NCI-H82 treated with DMSO at 0.1 percent for 48 hours (cell line): ENCODE measurements around the gene SLC1A4.
"Not testable (repeated sequence)": the region's sequence is repeated elsewhere in the genome, so short reads cannot be mapped to it uniquely, and the experiment has no call there.

Experiments
- DNase-seq: peaks from one replicate; lab custom pipeline; 2025; ENCODE audit not compliant: unreplicated experiment; lab: John Stamatoyannopoulos, UW

SLC1A4 gene

GRCh38 chr2:65024149-65024829 is 35.1 kb downstream of the SLC1A4 start:
- DNase-seq: no peak

- DNase-seq: no peak
Measured at GRCh38 chr2:65025453-65026123, 36.4 kb downstream of the SLC1A4 start.

GRCh38 chr2:65026154-65026553 is 37.0 kb downstream of the SLC1A4 start:
- DNase-seq: no peak

- no peak for DNase-seq
Measured at GRCh38 chr2:65026704-65027464, 37.7 kb downstream of the SLC1A4 start.

GRCh38 chr2:65027616-65028244 is 38.5 kb downstream of the SLC1A4 start:
- no peak for DNase-seq

GRCh38 chr2:65030476-65031332 is 41.5 kb downstream of the SLC1A4 start:
- no peak for DNase-seq

- DNase-seq: no peak
Measured at GRCh38 chr2:65031341-65032018, 42.3 kb downstream of the SLC1A4 start.

- DNase-seq: no peak
Measured at GRCh38 chr2:65032019-65032975, 43.1 kb downstream of the SLC1A4 start.

GRCh38 chr2:65033178-65033577 is 44.0 kb downstream of the SLC1A4 start:
- DNase-seq: no peak

GRCh38 chr2:65033667-65034066 is 44.5 kb downstream of the SLC1A4 start:
- not testable (repeated sequence) for DNase-seq

- no peak for DNase-seq
Measured at GRCh38 chr2:65035351-65035943, 46.2 kb downstream of the SLC1A4 start.

- no peak for DNase-seq
Measured at GRCh38 chr2:65037178-65037577, 48.0 kb downstream of the SLC1A4 start.

- DNase-seq: no peak
Measured at GRCh38 chr2:65039640-65040039, 50.4 kb downstream of the SLC1A4 start.

- peak; percentile 78 for DNase-seq
Measured at GRCh38 chr2:65040400-65041261, 51.4 kb downstream of the SLC1A4 start.

GRCh38 chr2:65043001-65043400 is 53.8 kb downstream of the SLC1A4 start:
- DNase-seq: no peak

- DNase-seq: no peak
Measured at GRCh38 chr2:65044097-65044735, 55.0 kb downstream of the SLC1A4 start.

GRCh38 chr2:65045651-65046050 is 56.5 kb downstream of the SLC1A4 start:
- DNase-seq: no peak
